NCI-H524 (cell line): ENCODE results near the gene FBLN5.
"Not testable (repeated sequence)": the region's sequence is repeated elsewhere in the genome, so short reads cannot be mapped to it uniquely, and the experiment has no call there.

Experiments used
- DNase-seq, 2 experiments: peaks; one replicate each; lab custom pipeline; 2025; lab: John Stamatoyannopoulos, UW

FBLN5 gene

GRCh38 chr14:91904956-91905645, 42.4 kb downstream of the FBLN5 start:
- no peak for DNase-seq

- no peak for DNase-seq
Observed at GRCh38 chr14:91904483-91904882, 43.0 kb downstream of the FBLN5 start.

GRCh38 chr14:91903070-91903469, 44.4 kb downstream of the FBLN5 start:
- DNase-seq = no peak

GRCh38 chr14:91902336-91902735, 45.2 kb downstream of the FBLN5 start:
- DNase-seq = no peak

GRCh38 chr14:91901449-91902226, 45.9 kb downstream of the FBLN5 start:
- no peak for DNase-seq

GRCh38 chr14:91899806-91900205, 47.7 kb downstream of the FBLN5 start:
- DNase-seq = no peak

- peak in 1 of 2 experiments; percentile 33 for DNase-seq
Observed at GRCh38 chr14:91899213-91899612, 48.3 kb downstream of the FBLN5 start.

GRCh38 chr14:91898372-91898771, 49.1 kb downstream of the FBLN5 start:
- DNase-seq = no peak

GRCh38 chr14:91897716-91898115, 49.8 kb downstream of the FBLN5 start:
- DNase-seq = not testable (repeated sequence)

GRCh38 chr14:91897106-91897701, 50.3 kb downstream of the FBLN5 start:
- no peak for DNase-seq

- no peak for DNase-seq
Observed at GRCh38 chr14:91896419-91896818, 51.1 kb downstream of the FBLN5 start.

GRCh38 chr14:91893669-91894068, 53.8 kb downstream of the FBLN5 start:
- DNase-seq = no peak

- peak in 1 of 2 experiments; percentile 58 for DNase-seq
Observed at GRCh38 chr14:91893007-91893406, 54.5 kb downstream of the FBLN5 start.

- DNase-seq = no peak
Observed at GRCh38 chr14:91891721-91892220, 55.7 kb downstream of the FBLN5 start.

- DNase-seq = no peak
Observed at GRCh38 chr14:91891101-91891500, 56.4 kb downstream of the FBLN5 start.

GRCh38 chr14:91890291-91890749, 57.2 kb downstream of the FBLN5 start:
- DNase-seq = no peak

GRCh38 chr14:91889477-91890211, 57.9 kb downstream of the FBLN5 start:
- DNase-seq = no peak

GRCh38 chr14:91888641-91889476, 58.6 kb downstream of the FBLN5 start:
- DNase-seq = no peak

- no peak for DNase-seq
Observed at GRCh38 chr14:91886961-91887360, 60.5 kb downstream of the FBLN5 start.

GRCh38 chr14:91885839-91886238, 61.7 kb downstream of the FBLN5 start:
- DNase-seq = no peak

- no peak for DNase-seq
Observed at GRCh38 chr14:91885113-91885712, 62.3 kb downstream of the FBLN5 start.
